ENCODE data around the gene FAM171A1.

Gene FAM171A1

DNA sequence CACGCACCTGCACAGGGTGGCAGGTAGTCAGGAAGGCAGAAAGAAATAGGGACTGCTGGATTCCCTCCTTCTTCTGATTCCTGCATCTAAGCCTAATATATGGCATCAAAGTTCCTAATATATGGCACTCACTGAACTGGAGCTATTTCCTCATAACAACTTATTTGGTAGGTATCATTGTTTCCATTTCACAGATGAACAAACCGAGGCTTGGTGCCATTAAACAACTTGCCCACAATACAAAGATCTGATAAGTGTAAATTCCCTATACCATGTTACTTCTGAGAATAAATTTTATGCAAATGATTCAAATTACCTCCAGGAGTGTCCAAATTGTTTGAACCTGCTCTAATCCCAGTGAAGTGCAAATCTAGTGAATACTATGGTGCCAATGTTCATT, 2.1 kb upstream of the FAM171A1 start:
- no peak for DNase-seq

DNA sequence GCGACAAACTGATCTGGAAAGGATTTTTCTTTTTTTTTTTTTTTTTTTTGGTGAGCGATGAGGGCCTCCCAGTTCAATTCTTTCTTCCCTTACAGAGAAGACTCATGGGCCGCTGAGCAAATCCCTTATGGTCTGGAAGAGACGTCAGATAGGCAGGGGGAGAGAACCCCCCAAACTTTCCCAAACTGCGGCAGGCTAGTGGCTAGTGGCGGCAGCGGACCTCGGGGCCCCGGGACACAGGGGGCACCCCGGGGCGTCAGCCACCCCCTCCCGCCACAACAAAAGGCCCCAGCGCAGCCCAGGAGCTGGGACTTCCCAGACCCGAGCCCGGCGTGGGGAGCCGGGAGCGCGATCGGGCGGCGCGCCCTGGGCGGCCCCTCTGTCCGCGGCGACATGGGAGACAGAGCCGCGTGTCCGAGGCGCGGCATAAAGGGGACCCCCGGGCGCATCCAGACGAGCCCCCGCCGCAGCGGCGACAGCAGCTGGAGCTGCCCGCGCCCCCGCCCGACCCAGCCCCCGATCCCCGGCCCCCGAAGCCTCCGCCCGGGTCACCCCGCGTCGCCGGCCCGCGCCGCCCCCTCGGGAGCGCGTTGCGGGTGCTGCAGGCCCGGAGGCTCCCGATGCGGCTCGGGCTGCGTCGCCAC, 755 bp downstream of the FAM171A1 start:
- DNase-seq: peak; percentile 24

DNA sequence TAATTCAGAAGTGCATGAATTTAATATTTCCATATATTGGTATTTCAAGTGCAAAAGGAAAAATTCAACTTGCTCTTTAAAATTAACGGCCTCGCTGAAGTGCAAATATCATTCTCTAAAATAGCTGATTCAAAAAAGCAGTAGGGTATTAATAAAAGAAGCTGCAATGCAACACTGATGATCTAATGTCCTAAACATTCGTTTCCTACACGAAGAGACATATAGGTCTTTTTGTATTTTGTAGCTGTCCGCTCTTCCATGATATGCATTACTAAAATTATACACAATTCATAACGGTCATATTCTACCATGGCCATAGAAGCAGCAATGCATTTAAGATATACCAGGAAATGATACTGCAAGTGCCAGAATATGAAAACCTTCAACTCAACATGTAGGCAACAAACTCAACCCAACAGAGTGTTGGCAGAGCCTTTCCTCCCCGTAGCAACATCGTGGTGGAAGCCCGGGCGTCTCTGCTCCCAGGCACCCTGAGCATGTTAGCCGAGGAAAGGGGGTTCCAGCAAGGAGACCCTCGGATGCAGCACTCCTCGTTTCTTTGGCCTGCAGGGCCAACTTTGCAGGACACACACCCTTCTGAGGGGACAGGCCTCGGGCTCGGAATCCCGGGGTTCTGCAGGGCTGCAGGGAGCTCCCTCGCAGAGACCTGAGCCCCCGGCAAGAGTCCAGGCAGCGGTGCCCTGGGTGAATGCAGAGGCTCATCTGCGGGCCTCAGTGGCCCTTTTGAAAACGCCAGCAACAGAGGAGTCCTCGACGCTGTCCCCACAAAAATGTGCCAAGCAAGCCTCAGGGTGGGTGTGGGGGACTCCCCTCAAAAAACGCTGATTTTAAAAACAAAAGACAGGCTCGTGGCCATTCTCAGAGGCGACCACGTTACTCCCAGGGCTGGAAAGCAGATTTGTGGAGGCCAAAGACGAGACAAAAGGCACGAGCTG, 1.6 kb downstream of the FAM171A1 start:
- DNase-seq: no peak

DNA sequence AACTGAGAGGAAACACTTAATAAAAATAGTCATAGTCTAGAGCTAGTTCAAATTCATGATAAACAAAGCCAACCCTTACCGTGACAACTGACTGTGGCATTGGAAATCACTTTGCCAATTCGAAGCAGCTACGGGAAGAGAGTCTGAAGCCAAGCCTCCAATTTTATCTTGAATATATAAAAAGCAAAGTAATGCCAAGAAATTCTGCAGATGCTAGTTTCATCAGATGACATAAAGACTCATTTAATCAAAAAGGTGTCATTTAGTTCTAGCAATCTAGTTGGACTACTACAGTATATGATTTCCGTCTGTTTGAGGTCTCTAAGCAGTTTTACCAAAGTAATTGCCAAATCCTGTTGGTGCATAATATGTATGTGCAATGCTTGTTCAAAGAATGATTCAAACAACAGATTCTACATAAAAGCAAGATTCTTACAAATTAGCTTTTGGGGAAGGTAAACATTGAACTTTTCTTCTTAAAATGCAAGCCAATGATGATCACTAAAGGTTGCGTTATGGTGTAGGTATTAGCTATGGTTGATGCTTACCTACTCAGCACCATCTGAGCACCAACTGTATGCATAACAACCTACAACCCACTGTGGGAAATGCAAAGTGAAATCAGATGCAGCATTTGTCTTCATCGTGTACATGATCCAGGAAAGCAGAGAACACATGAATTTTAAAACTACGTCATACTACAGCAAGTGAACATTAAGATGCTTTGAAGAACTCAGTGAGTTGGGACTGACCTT, 2.8 kb downstream of the FAM171A1 start:
- no peak for DNase-seq

DNA sequence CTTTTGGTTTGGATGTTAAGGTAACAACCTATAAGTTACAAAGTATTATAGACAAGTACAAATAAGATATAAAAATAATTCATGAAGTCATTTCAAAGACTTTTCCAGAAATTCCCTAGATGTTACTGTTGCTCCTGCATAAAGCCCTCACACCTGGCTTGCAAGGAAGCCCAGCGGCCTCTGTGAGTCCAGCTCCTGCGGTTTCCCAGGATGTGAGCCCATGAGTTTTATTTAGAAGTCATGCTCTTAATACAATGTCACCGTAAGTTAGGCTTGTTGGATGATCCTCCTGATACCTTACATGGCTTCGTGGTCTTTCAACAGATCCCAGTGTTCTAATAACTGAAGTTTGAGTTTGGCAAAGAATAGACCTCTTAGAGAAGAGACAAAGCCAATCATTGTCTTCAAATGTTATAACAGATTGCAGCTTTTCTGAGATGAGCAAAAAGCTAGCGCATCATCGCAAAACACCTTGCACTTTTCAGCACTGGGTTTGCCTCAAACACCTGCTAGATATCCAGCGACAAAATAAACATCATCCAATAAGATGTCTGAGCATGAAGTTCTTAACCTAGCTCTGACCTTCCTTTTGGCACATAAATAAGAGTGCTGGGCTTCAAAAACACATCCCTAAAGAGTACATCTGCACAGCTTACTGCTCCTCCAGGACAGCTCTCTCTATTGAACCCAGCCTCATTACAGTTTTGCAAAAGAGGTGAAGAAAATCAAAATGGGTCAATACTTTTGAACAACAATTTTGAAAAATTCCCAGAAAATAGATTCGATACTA, 3.6 kb downstream of the FAM171A1 start:
- DNase-seq: no peak

DNA sequence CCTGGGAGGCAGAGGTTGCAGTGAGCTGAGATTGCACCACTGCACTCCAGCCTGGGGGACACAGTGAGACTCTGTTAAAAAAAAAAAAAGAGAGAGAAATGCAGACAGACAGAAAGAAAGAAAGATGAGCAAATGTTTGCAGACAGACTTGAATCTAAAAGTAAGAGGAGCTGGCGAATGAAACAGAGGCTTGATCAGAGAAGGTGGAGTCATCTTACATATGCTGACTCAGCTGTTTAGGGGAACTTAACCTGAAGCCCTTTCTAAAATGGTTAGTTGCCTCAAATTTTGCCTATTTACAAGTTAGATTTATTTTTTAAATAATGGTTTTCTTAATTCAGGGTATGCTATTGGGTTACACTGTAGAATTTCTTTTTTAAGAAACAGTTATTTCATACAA, 5.4 kb downstream of the FAM171A1 start:
- DNase-seq: no peak

DNA sequence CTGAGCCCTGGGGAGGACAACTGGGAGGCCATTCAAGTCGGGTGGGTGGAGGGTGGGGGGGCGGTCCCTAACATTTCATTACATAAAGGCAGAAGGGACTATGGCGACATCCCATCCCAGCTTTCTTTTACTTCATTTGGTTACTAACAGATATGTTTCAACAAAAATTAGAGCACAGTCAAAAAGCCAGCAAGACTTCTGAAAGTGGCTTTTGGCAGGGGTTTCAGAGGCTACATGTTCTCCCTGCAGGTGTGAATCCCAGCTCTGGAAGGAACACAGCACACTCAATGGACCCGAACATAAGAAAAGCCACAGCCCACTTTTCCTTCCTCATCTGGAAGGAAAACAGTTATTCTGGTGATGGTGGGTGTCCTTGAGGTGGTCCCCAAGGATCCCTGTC, 7.1 kb downstream of the FAM171A1 start:
- DNase-seq: no peak

DNA sequence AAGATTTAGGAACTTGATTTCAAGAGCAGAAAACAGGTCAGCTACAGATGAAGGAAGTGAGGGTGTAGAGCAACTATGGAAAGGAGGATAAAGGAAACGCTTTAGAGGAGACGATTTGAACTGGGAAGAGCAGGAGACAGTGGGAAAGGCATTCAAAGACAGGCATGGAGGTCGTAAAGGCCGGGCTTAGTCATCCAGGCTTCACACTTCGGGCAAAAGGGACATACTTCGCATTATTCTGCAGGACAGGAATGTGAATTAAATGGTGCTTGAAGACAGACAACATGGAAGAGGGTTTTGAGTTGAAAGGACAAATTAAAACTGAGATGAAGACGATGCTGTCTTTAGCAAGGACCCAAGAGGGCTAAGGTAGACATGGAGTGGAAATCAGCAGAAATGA, 8.1 kb downstream of the FAM171A1 start:
- DNase-seq: no peak

DNA sequence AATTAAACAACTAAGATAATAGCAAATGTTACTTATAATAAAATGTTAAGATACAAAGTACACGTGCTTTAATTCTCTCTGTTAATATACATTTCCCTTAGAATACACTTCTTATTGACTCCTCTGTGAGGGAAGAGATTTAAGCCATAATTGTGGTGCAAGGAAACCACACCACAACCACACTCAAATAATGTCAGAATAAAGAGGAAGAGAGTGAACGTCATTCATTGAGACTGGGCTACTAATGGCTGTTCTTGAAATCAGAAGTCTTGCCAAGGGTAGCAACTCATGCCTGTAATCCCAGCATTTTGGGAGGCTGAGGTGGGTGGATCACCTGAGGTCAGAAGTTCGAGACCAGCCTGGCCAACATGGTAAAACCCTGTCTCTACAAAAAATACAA, 10.0 kb downstream of the FAM171A1 start:
- no peak for DNase-seq

DNA sequence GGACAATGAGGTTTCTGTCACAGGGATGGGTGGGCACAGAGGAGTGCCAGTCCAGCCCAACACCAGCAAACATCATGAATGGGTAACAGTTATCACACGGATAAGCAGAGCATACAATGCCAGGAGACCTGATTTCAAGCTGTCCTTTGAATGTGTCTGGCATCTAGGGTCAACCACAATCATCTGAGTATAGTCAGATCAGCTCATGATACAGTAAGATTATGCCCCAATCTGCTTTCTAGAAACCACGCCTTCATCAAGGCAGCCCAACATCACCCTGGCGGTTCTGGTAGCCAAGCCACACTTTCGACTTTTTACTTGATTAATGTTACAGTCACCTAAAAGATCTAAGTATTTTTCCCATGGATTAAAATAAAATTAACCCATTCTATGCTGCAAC, 10.5 kb downstream of the FAM171A1 start:
- DNase-seq: no peak

DNA sequence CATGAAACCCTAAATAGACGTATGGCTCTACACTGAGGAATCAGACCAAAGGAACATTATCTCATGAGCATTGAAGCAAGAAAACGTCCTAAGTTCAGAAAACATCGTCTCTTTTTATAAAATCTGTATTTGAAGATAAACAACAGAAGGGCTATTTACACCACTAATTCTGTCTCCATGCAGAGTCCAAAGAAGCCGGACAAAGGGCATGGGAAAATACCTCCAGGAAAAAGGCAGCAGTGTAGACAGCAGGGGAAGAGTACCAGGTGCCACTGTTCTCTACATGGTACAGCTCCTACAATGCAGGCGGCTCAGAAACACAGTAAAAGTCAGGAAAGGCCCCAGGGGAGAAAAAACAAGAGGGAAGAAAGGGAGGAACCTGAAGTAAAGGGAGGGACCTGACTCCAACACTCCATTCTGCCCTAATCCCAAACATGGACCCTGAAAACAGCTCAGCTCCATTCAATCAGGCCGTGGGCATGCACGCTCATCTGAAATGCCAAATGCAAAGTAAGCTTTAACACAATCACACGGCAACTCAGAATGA, 17.5 kb downstream of the FAM171A1 start:
- DNase-seq: no peak

DNA sequence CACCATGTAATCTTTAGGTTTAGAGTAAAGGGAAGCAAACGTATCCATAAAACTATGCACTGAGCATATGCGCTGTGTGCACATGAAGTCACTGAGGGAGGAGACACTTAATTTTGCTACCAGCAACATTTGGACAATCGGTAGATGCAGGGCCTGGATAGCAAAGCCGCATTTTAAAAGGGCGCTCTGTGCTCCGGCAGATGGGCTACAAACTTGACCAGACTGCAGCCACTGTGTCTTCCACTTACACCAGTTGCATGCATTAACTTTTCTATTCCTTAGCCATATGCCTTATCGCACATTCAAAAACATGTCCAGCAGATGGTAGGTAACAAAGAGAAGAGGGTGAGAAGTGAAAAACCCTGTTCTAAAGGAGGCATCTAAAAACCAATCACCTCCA, 18.3 kb downstream of the FAM171A1 start:
- DNase-seq: no peak

DNA sequence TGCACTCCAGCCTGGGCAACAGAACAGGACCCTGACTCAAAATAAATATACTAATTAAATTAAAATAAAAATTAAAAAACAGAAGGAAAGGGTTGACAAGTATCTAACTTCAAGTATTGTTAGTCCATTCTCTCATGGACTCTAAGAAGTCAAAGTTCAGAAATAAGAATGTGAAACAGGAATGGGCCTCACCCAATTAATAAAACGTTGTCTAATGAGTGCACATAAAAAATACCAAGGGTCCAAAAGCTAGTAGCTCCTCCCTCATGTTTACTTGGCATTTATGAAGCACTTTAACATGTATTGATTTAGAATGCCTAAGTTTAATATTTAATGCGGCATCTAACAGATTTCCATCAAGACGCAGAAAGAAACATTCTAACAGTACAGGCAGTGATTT, 18.9 kb downstream of the FAM171A1 start:
- DNase-seq: no peak

DNA sequence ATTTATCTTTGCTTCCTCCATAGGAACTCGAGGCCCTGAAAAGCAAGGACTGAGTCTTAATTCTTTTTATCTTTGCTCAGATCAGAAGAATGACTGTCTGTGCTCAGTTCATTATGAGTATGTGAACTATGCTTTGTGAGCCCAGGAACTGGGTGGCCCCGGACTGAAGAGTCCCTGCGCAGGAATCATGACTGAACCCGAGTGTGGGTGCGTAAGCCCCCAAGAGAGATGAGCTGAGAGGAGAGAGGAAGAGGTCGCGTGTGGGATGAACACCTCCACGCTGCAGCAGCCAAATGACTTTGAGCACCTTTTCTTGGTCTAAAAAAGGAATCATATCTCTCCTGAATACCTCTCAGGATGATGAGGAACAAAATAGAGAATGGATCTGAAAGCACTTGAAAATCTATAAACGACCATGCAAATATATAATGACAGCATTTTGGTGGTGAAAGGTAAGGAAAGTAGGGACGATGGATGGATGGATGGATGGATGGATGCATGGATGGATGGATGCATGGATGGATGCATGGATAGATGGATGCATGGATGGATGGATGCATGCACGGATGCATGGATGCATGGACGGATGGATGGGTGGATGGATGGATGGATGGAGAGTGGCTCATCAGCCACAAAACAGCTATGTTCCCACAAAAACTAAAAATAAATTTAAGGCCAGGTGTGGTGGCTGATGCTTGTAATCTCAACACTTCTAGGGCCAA, 19.8 kb downstream of the FAM171A1 start:
- DNase-seq: no peak

DNA sequence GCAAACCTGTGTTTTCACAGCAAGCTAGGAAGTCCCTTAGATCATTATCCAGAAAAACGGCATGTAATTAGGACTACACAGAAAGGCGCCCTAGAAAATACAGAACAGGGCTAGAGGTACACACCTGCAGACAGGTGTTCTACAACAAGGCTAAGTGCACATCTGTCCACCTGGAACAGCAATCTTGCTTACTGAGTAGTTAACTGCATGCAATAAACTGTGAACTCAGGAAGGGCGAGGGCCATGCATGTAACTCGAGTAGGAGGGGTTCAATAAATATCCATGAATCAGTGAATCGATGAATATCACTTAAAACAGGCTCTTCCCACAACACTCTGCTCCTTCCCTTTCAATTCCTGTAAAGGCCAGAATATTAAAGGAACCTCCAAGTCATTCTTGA, 22.0 kb downstream of the FAM171A1 start:
- no peak for DNase-seq

DNA sequence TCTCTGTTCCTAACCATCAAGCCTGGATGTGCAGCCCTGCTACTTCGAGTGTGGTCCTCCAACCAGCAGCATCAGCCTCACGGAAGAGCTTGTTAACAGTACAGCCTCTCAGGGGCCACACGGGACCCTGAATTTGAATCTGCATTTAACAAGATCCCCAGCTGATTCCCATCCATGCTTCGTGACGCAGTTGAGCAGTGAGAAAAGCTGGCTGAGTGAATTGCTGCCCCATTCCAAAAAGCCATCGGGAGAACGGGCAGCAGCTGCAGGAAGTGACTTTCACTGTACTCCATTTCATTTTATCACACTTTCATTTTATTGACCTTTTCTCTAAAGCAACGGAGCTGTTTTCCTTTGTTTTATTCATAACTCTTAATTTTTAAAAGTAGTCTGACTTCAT, 22.5 kb downstream of the FAM171A1 start:
- DNase-seq: no peak

DNA sequence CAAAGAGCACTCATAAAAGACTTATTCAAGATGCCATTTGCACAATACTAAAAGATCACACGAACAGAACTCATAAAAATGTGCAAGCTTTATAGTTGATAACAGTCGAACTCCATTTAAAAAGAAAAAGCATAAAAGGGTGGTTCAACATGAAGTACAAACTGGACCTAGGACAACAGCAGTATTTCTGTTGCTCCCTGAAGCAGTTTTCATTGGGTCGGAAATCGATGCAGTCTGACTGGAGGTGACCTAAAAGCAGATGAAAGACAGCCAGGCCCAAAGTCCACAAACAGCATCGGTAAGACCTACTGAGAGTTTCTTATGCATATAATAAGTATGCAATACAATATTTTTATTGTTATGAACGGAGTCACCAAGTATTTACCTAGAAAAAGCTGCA, 23.9 kb downstream of the FAM171A1 start:
- no peak for DNase-seq

DNA sequence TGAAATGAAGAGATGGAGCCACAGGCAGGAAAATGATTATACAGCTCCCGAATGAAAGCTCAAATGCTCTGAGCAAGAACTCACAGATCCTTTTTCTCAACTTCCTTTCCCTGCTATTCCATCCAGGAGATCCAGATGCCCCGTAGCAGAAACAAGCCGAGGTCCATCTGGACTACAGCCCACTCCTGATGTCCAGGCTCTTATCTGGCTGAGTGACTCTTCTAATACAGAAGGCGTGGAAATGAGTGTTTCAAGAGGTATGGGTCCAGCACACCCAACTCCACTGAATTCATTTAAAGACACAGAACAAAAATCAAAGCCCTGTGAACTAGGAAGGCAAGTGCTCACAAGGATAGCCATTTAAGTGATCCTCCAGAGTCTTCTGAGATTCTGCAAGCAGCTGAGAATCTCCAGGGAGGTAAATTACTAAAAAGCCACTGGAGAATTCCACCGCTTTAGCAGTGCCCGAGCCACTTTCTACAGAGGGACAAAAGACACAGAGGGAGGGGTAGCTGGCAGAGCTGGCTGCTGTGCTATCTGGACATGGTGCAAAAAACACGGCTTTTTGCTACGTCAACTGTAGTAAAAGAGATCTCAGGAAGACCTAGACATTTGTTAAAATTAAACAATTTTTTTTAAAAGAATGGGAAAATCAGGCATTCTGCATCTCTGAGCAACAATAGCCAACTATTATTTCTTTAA, 24.5 kb downstream of the FAM171A1 start:
- DNase-seq: no peak

DNA sequence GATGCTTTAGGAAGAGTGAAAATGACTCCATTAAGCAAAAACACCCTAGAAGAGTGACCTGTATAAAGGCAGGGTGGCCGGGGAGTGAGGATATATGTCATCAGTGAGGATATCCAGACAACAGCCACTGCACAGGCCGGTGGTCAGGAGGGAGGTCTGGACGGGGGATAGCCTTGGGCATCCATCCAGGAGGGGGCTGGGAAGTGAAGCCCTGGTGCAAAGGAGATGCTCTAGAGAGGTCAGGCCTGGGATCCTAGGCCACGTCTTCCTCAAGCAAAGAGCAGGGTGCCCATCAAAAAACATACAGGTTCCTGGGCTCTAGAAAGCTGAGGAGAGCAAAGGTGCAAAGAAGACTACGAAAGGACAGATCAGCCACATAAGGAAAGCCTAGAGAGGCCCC, 25.6 kb downstream of the FAM171A1 start:
- no peak for DNase-seq

DNA sequence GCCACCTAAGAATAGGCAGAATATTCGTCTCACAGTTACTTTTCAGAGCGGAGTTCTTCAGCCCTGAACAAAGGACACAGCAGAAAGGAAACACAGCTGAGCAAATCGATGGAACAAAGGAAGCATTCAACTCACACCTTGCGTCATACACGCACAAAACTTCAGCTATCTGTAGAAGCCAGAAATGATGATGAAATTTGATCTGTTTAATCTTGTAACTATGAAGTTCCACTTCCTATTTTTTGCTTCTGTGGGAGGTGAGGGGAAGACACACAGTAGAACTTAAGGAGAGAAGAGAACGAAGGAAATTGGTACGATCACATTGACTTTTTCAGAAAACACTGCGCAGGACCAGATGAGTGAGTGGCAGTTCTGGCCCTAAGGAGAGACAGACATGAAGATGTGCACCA, 26.2 kb downstream of the FAM171A1 start:
- DNase-seq: no peak

DNA sequence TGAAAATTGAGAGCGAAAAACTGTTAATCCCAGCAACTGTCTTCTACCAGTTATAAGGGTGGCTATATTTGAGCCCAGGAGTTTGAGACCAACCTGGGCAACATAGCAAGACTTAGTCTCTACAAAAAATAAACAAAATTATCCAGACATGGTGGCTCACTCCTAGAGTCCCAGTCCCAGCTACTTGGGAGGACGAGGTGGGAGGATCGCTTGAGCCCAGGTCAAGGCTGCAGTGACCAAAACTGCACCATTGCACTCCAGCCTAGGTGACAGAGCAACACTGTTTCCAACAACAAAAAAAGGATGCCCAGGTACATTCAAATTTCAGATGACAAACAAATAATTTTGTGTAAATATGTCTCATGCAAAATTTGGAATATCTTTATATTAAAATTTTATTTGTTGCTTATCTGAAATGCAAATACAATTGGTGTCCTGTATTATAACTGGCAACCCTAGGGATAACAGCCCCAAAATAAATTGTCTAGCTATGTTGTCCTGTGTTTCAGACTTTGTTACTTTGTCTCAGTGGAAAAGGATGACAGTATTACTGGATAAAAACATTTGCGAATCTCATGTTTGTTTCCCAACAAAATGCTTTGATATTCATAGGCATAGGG, 26.7 kb downstream of the FAM171A1 start:
- DNase-seq: no peak

All from activated CD8-positive, alpha-beta memory T cell treated with anti-CD3 and anti-CD28 coated beads, Interleukin-2, amount 50 U/mL, for 4 hours (primary cell).